Ascending aorta (tissue), 2 donors: ENCODE results near the gene MRC2. TPM values are rescaled to one million over a fixed set of nuclear protein-coding genes. Genes with fewer than 3 reads are reported as not detected.
A peak's percentile ranks its signal among the peaks of the same experiment; 100 is the strongest.

Experiments used
- DNase-seq, 2 donors: peaks; one replicate each; pipeline ENCODE4 v3.0.0-alpha.2; 2019; ENCODE audit warnings: low spot score in 2 of 2
- H3K27ac ChIP-seq, 2 donors: fragments of 200-600 bp; sonication (generic); one replicate each; pipeline ENCODE4 v1.5.1; 2016 to 2017; ENCODE audit warnings: mild to moderate bottlenecking in 1 of 2
- H3K27me3 ChIP-seq: fragments of 200-600 bp; sonication (generic); one replicate; pipeline ENCODE4 v1.5.1; 2017
- H3K36me3 ChIP-seq, 2 donors: fragments of 200-600 bp; sonication (generic); one replicate each; pipeline ENCODE4 v1.5.1; 2016
- H3K4me1 ChIP-seq, 2 donors: fragments of 200-600 bp; sonication (generic); one replicate each; pipeline ENCODE4 v1.5.1; 2016 to 2017; ENCODE audit warnings: mild to moderate bottlenecking in 1 of 2
- H3K4me3 ChIP-seq, 2 donors: fragments of 200-600 bp; sonication (generic); one replicate each; pipeline ENCODE4 v1.5.1; 2016 to 2017; ENCODE audit warnings: mild to moderate bottlenecking in 1 of 2
- H3K9me3 ChIP-seq, 2 donors: fragments of 200-600 bp; sonication (generic); one replicate each; pipeline ENCODE4 v1.5.1; 2016
- intact Hi-C: fragments of 100-400 bp; cut with DNase I; formaldehyde crosslinking; loops from one replicate; pipeline ENCODE4 v1.15.1; 2023
- total RNA-seq: library from RNA; depleted of rRNA; stranded (reverse); fragments of >200 nt; gene quantifications from one replicate; pipeline ENCODE4 v1.1.0, GENCODE V29; 2016
- TF ChIP-seq, protein P1 (sequence below), 3 experiments: fragments of 200-600 bp in 2 of 3; fragments of 450-650 bp in 1 of 3; sonication (generic) in 2 of 3; IDR thresholded peaks; one replicate each; pipeline ENCODE4 v1.5.1; 2016 to 2019; ENCODE audit warnings: antibody characterized with exemption in 3 of 3, mild to moderate bottlenecking in 1 of 3, moderate library complexity in 1 of 3

The MRC2 gene
- total RNA-seq, 1 donor from 2014 or later: 147 TPM

DNA sequence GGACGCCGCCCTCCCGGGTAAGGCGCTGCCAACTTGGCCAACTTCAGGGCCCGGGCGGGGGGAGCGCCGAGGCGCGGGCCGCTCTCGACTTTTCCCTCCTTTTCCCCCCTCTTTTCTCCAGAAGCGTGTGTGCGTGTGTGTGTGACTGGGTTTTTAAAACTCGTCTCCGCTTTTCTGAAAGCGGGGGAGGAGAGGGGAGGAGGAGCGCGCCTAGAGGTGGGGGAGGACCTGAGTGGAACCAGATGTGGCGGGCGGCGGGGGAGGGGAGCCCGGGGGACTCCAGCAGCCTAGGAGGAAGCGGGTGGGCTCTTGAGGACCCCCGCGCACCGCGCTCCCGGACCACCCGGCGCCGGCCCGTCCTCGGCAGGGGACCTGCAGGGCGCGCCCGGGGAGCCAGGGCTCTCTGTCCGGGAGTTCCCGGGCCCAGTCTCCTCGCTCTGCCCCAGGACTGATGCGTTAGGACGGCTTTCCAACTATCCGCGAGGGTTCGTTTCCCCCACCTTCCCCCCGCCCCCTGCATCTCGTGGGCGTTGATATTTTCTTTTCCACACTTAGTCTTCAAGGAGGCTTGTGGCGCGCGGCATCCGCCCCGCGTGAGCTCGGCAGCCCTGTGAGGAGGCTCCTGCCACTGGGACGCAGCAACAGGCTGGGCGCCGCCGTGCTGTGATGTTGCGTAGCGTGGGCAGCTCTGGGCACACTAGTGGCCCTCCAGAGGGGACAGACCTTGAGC is 599 bp downstream of the MRC2 start:
- Histone ChIP-seq H3K27ac (peak overlapping the region; percentile 83 to 98), H3K9me3 (no peaks in the 10 kb centered on the region), H3K4me1 (peaks cover 3 to 19% of the 10 kb centered on the region in 2 donors), H3K4me3 (peak overlapping the region; percentile 68 to 78), H3K36me3 (no peaks in the 10 kb centered on the region), H3K27me3 (no peaks in the 10 kb centered on the region)
- peak in 1 of 2 donors; percentile 80 for DNase-seq
- intact Hi-C loops: loop anchor here (1.0 to 5.0 kb wide), 2 partner anchors 24 to 54 kb away; no protein-coding TSS in a partner anchor
- TF ChIP-seq, protein P1, sequence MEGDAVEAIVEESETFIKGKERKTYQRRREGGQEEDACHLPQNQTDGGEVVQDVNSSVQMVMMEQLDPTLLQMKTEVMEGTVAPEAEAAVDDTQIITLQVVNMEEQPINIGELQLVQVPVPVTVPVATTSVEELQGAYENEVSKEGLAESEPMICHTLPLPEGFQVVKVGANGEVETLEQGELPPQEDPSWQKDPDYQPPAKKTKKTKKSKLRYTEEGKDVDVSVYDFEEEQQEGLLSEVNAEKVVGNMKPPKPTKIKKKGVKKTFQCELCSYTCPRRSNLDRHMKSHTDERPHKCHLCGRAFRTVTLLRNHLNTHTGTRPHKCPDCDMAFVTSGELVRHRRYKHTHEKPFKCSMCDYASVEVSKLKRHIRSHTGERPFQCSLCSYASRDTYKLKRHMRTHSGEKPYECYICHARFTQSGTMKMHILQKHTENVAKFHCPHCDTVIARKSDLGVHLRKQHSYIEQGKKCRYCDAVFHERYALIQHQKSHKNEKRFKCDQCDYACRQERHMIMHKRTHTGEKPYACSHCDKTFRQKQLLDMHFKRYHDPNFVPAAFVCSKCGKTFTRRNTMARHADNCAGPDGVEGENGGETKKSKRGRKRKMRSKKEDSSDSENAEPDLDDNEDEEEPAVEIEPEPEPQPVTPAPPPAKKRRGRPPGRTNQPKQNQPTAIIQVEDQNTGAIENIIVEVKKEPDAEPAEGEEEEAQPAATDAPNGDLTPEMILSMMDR (IDR thresholded peaks at IDR 0.05): no peak

GRCh38 chr17:62628831-62629555 is 1.5 kb downstream of the MRC2 start:
- Histone ChIP-seq H3K9me3 (no peaks in the 10 kb centered on the region), H3K27ac (peak overlapping the region; percentile 83 to 98), H3K27me3 (no peaks in the 10 kb centered on the region), H3K4me3 (peak overlapping the region; percentile 68 to 78), H3K36me3 (no peaks in the 10 kb centered on the region), H3K4me1 (peaks cover 5 to 26% of the 10 kb centered on the region in 2 donors)
- intact Hi-C loops: loop anchor here (5.0 kb wide), 1 partner anchor 53 kb away; no protein-coding TSS in a partner anchor
- TF ChIP-seq, protein P1 (IDR thresholded peaks at IDR 0.05): no peak
- DNase-seq: peak in 1 of 2 donors; percentile 80

GRCh38 chr17:62629556-62630364 is 2.3 kb downstream of the MRC2 start:
- peak in 1 of 2 donors; percentile 64 for DNase-seq
- Histone ChIP-seq H3K4me1 (peaks cover 5 to 27% of the 10 kb centered on the region in 2 donors), H3K27ac (peak overlapping the region; percentile 83 to 98), H3K36me3 (no peaks in the 10 kb centered on the region), H3K9me3 (no peaks in the 10 kb centered on the region), H3K4me3 (peak overlapping the region; percentile 68 to 78), H3K27me3 (no peaks in the 10 kb centered on the region)
- TF ChIP-seq, protein P1 (IDR thresholded peaks at IDR 0.05): no peak
- intact Hi-C loops: loop anchor here (5.0 kb wide), 1 partner anchor 53 kb away; no protein-coding TSS in a partner anchor

DNA sequence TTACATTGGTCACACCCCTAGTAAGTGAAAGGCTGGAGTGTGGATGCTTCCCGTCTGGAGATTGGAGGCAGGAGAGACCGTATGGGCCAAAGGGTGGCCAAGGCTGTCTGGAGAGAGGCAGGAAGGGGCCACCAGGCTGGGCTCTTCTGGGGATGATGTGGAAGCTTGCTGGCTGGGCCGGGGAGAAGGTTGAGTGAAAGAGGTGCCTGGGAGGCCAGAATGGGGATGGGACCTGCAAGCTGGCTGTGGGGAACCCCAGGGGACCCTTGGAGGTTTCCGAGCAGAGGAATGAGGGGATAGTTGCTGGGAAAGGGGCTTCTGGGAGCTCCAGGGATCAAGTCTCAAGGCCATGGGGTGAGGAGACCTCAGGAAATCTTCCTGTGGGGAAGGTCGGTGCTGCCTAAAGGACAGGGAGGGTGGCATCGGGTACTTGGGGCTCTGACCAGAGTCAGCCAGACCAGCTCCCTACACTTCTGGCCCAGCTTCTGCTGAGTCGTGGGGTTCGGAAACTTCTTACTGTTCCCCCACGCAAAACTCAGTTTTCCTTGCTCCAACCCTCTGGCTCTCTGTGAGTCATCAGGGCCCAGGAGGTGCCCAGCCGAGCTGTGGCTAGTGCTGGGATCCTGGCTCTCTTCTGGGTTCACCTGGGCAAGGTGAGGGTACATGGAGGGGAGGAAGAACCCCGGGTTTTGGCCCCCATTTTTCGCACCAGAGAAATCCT is 3.1 kb downstream of the MRC2 start:
- Histone ChIP-seq H3K27ac (peak overlapping the region; percentile 83 to 98), H3K4me1 (peaks cover 5 to 27% of the 10 kb centered on the region in 2 donors), H3K27me3 (no peaks in the 10 kb centered on the region), H3K9me3 (no peaks in the 10 kb centered on the region), H3K4me3 (peak overlapping the region; percentile 68 to 78), H3K36me3 (peaks cover 0 to 3% of the 10 kb centered on the region in 2 donors)
- TF ChIP-seq, protein P1 (IDR thresholded peaks at IDR 0.05): no peak
- intact Hi-C loops: no loop called here
- peak in 1 of 2 donors; percentile 65 for DNase-seq
